Gastroesophageal sphincter (tissue), 4 donors: ENCODE measurements around the gene ELL. TPM values are rescaled to one million over a fixed set of nuclear protein-coding genes. Genes with fewer than 3 reads are reported as not detected.

Experiments
- ATAC-seq: fragments of 150-250 bp; one replicate; pipeline ENCODE4 v1.9.1; 2016; ENCODE audit warnings: mild to moderate bottlenecking, moderate library complexity
- H3K27ac ChIP-seq, 4 donors: fragments of 200-600 bp; sonication (generic) in 3 of 4; 1 replicate in 3 of 4; 2 replicates in 1 of 4; pipeline ENCODE4 v1.5.1; 2016 to 2019
- H3K27me3 ChIP-seq: fragments of 200-600 bp; sonication (generic); one replicate; pipeline ENCODE4 v1.5.1; 2019
- H3K36me3 ChIP-seq, 2 donors: fragments of 200-600 bp; sonication (generic); one replicate each; pipeline ENCODE4 v1.5.1; 2019; ENCODE audit warnings: control low read depth in 1 of 2
- H3K4me1 ChIP-seq, 3 donors: fragments of 200-600 bp; sonication (generic); 1 replicate in 2 of 3; 2 replicates in 1 of 3; pipeline ENCODE4 v1.5.1; 2016 to 2019; ENCODE audit warnings: control low read depth in 2 of 3
- H3K4me3 ChIP-seq, 2 donors: fragments of 200-600 bp; sonication (generic); one replicate each; pipeline ENCODE4 v1.5.1; 2019; ENCODE audit warnings: mild to moderate bottlenecking in 1 of 2, moderate library complexity in 1 of 2
- H3K9me3 ChIP-seq, 3 donors: fragments of 200-600 bp; sonication (generic); one replicate each; pipeline ENCODE4 v1.5.1; 2017 to 2019; ENCODE audit warnings: control low read depth in 2 of 3
- CTCF ChIP-seq, 4 experiments: fragments of 200-600 bp in 2 of 4; fragments of 450-650 bp in 2 of 4; sonication (generic) in 1 of 4; IDR thresholded peaks; one replicate each; pipeline ENCODE4 v1.5.1; 2017 to 2019; ENCODE audit warnings: antibody characterized with exemption in 4 of 4, mild to moderate bottlenecking in 2 of 4, moderate library complexity in 2 of 4
- EP300 ChIP-seq: sonication (generic); formaldehyde crosslinking; IDR thresholded peaks from one replicate; pipeline ENCODE4 v1.6.1; 2017; ENCODE audit warnings: antibody characterized with exemption, mild to moderate bottlenecking
- POLR2A ChIP-seq, 2 donors: fragments of 450-650 bp; IDR thresholded peaks; one replicate each; pipeline ENCODE4 v1.6.1; 2017; ENCODE audit warnings: antibody characterized with exemption in 2 of 2, mild to moderate bottlenecking in 2 of 2, moderate library complexity in 1 of 2
- POLR2AphosphoS5 ChIP-seq: sonication (generic); formaldehyde crosslinking; IDR thresholded peaks from one replicate; pipeline ENCODE4 v1.6.1; 2017; ENCODE audit warnings: antibody characterized with exemption
- WGBS, 2 donors: methylation state at CpG; one replicate each; pipeline ENCODE4 v1.1.5; 2018; ENCODE audit warnings: low coverage in 1 of 2; 5-methylcytosine and 5-hydroxymethylcytosine counted together
- total RNA-seq, 4 donors: library from RNA; depleted of rRNA; stranded (reverse); fragments of >200 nt; gene quantifications; one replicate each; pipeline ENCODE4 v1.1.0, GENCODE V29; 2016

Gene ELL
- total RNA-seq, 4 donors from 2014 or later: 12.5 to 19.0 (median 14.7) TPM

GRCh38 chr19:18484992-18485391, 36.9 kb downstream of the ELL start:
- no peak for ATAC-seq
- WGBS, 2 donors: 100% methylated on average over 1 to 2 of the region's 5 CpGs
- Histone ChIP-seq H3K4me3 (no peak overlapping the region), H3K4me1 (peaks cover 0 to 94% (median 60%) of the 10 kb centered on the region in 3 donors), H3K27me3 (no peaks in the 10 kb centered on the region), H3K36me3 (no peaks in the 10 kb centered on the region), H3K27ac (peak overlapping the region in 1 of 4 donors; percentile 68), H3K9me3 (no peaks in the 10 kb centered on the region)
- no peak for TF ChIP-seq EP300
- no peak for TF ChIP-seq CTCF (IDR thresholded peaks at IDR 0.05)
- TF ChIP-seq POLR2A (IDR thresholded peaks at IDR 0.05): no peak
- no peak for TF ChIP-seq POLR2AphosphoS5

GRCh38 chr19:18483119-18483890, 38.6 kb downstream of the ELL start:
- TF ChIP-seq POLR2A (IDR thresholded peaks at IDR 0.05): no peak
- TF ChIP-seq CTCF (IDR thresholded peaks at IDR 0.05): no peak
- TF ChIP-seq POLR2AphosphoS5: no peak
- no peak for TF ChIP-seq EP300
- peaks cover 3 to 94% (median 62%) of the 10 kb centered on the region in 3 donors for H3K4me1 ChIP-seq

GRCh38 chr19:18481505-18482222, 40.2 kb downstream of the ELL start:
- H3K36me3 ChIP-seq: no peaks in the 10 kb centered on the region
- ATAC-seq: no peak
- no peaks in the 10 kb centered on the region for H3K27me3 ChIP-seq
- TF ChIP-seq POLR2A (IDR thresholded peaks at IDR 0.05) (no peak), POLR2AphosphoS5 (no peak), CTCF (IDR thresholded peaks at IDR 0.05) (no peak), EP300 (no peak)
- peaks cover 3 to 91% (median 53%) of the 10 kb centered on the region in 3 donors for H3K4me1 ChIP-seq
- no peaks in the 10 kb centered on the region for H3K9me3 ChIP-seq
- 94 to 98% methylated on average over 6 to 11 of the region's 12 CpGs for WGBS, 2 donors
- peak overlapping the region in 1 of 4 donors; percentile 79 for H3K27ac ChIP-seq
- no peak overlapping the region for H3K4me3 ChIP-seq

More at GRCh38 chr19:18483119-18483890, 38.6 kb downstream of the ELL start:
- ATAC-seq: no peak
- Histone ChIP-seq H3K36me3 (no peaks in the 10 kb centered on the region), H3K27me3 (no peaks in the 10 kb centered on the region), H3K27ac (peak overlapping the region in 1 of 4 donors; percentile 27), H3K4me3 (no peak overlapping the region), H3K9me3 (no peaks in the 10 kb centered on the region)
- 50 to 66% methylated on average over 4 to 8 of the region's 12 CpGs for WGBS, 2 donors

GRCh38 chr19:18480006-18480691, 41.7 kb downstream of the ELL start:
- H3K4me1 ChIP-seq: peaks cover 3 to 91% (median 42%) of the 10 kb centered on the region in 3 donors
- peak; percentile 99 for TF ChIP-seq POLR2AphosphoS5
- no peak for TF ChIP-seq CTCF (IDR thresholded peaks at IDR 0.05)
- peak in 1 of 2 donors; percentile 10 for TF ChIP-seq POLR2A (IDR thresholded peaks at IDR 0.05)
- no peak for TF ChIP-seq EP300
- ATAC-seq: peak; percentile 92
- no peaks in the 10 kb centered on the region for H3K9me3 ChIP-seq
- H3K27ac ChIP-seq: peak overlapping the region; percentile 69 to 91 (median 82)
- H3K36me3 ChIP-seq: no peaks in the 10 kb centered on the region
- no peaks in the 10 kb centered on the region for H3K27me3 ChIP-seq
- 16 to 19% methylated on average over 3 to 5 of the region's 13 CpGs for WGBS, 2 donors
- H3K4me3 ChIP-seq: no peak overlapping the region
